Neural cell (in vitro differentiated cells): ENCODE measurements around the gene ANAPC2. TPM values are rescaled to one million over a fixed set of nuclear protein-coding genes. Genes with fewer than 3 reads are reported as not detected.

Experiments used
- H2AFZ ChIP-seq: fragments of 200-600, 300-800 bp; sonication (generic), shearing (Covaris generic); 2 replicates; pipeline ENCODE4 v1.6.0; 2014; ENCODE audit warnings: low read depth, mild to moderate bottlenecking, antibody characterized with exemption, low read length, moderate library complexity
- H3F3A ChIP-seq: fragments of 200-600 bp; shearing (Covaris generic); 2 replicates; pipeline ENCODE4 v1.6.1; 2016; ENCODE audit warnings: mild to moderate bottlenecking, moderate library complexity, mixed read lengths, antibody characterized with exemption, low read length; ENCODE audit not compliant: insufficient read depth, poor library complexity, severe bottlenecking
- H3K27ac ChIP-seq: fragments of 200-600, 300-800 bp; sonication (generic), shearing (Covaris generic); 2 replicates; pipeline ENCODE4 v1.5.1; 2014; ENCODE audit warnings: mild to moderate bottlenecking, low read length, moderate library complexity
- H3K27me3 ChIP-seq: fragments of 300-800, 200-600 bp; sonication (generic), shearing (Covaris generic); 2 replicates; pipeline ENCODE4 v1.6.0; 2014; ENCODE audit warnings: mild to moderate bottlenecking, low read depth, low read length, moderate library complexity; ENCODE audit not compliant: insufficient read depth
- H3K36me3 ChIP-seq: fragments of 300-800, 200-600 bp; sonication (generic), shearing (Covaris generic); 2 replicates; pipeline ENCODE4 v1.5.1; 2014; ENCODE audit warnings: mild to moderate bottlenecking, antibody characterized with exemption, low read length, moderate library complexity; ENCODE audit not compliant: insufficient read depth
- H3K4me2 ChIP-seq: fragments of 300-800, 200-600 bp; sonication (generic), shearing (Covaris generic); 2 replicates; pipeline ENCODE4 v1.6.0; 2014; ENCODE audit warnings: mild to moderate bottlenecking, low read length
- H3K4me3 ChIP-seq: fragments of 300-800, 200-600 bp; sonication (generic), shearing (Covaris generic); 2 replicates; pipeline ENCODE4 v1.5.1; 2014; ENCODE audit warnings: mild to moderate bottlenecking, low read length, moderate library complexity
- H3K79me2 ChIP-seq: fragments of 200-600 bp; shearing (Covaris generic); replicated peaks from 2 replicates; pipeline ENCODE4 v1.6.0; 2014; ENCODE audit warnings: mild to moderate bottlenecking, low read length, moderate library complexity; ENCODE audit not compliant: insufficient read depth
- H3K9ac ChIP-seq: fragments of 300-800, 200-600 bp; sonication (generic), shearing (Covaris generic); 2 replicates; pipeline ENCODE4 v1.6.1; 2016; ENCODE audit warnings: mild to moderate bottlenecking, low read length, mixed read lengths
- H3K9me2 ChIP-seq: fragments of 200-600 bp; shearing (Covaris generic); 2 replicates; pipeline ENCODE4 v1.6.1; 2016; ENCODE audit warnings: mild to moderate bottlenecking, low read length, mixed read lengths; ENCODE audit not compliant: insufficient read depth
- H3K9me3 ChIP-seq: fragments of 200-600, 300-800 bp; sonication (generic), shearing (Covaris generic); 2 replicates; pipeline ENCODE4 v1.6.1; 2016; ENCODE audit warnings: mild to moderate bottlenecking, mixed run types, low read length, moderate library complexity, mixed read lengths
- H4K20me1 ChIP-seq: fragments of 200-600 bp; shearing (Covaris generic); 2 replicates; pipeline ENCODE4 v1.6.1; 2016; ENCODE audit warnings: mild to moderate bottlenecking, mixed run types; ENCODE audit not compliant: insufficient read depth
- EP300 ChIP-seq: fragments of 450-650 bp; conservative IDR thresholded peaks from 2 replicates; pipeline ENCODE4 v1.6.1; 2014; ENCODE audit warnings: antibody characterized with exemption, mild to moderate bottlenecking, moderate library complexity; ENCODE audit not compliant: poor library complexity, severe bottlenecking
- EZH2 ChIP-seq: fragments of 200-600, 300-800 bp; shearing (Covaris generic), sonication (generic); IDR thresholded peaks from 2 replicates; pipeline ENCODE4 v1.6.1; 2014; ENCODE audit warnings: antibody characterized with exemption, low read length, borderline replicate concordance, mild to moderate bottlenecking; ENCODE audit not compliant: insufficient read depth, poor library complexity, severe bottlenecking
- MXI1 ChIP-seq: fragments of 450-650 bp; conservative IDR thresholded peaks from 2 replicates; pipeline ENCODE4 v1.6.1; 2014; ENCODE audit warnings: antibody characterized with exemption, mild to moderate bottlenecking; ENCODE audit not compliant: poor library complexity, severe bottlenecking
- POLR2AphosphoS5 ChIP-seq: IDR thresholded peaks from 2 replicates; pipeline ENCODE4 v1.6.1; 2012
- RAD21 ChIP-seq: fragments of 450-650 bp; conservative IDR thresholded peaks from 2 replicates; pipeline ENCODE4 v1.6.1; 2014; ENCODE audit warnings: antibody characterized with exemption, mild to moderate bottlenecking, moderate library complexity
- SMC3 ChIP-seq: fragments of 450-650 bp; conservative IDR thresholded peaks from 2 replicates; pipeline ENCODE4 v1.6.1; 2014; ENCODE audit warnings: antibody characterized with exemption, mild to moderate bottlenecking, moderate library complexity; ENCODE audit not compliant: poor library complexity
- TAF1 ChIP-seq: IDR thresholded peaks from 2 replicates; pipeline ENCODE4 v1.6.1; 2012; ENCODE audit warnings: low read depth
- polyA plus RNA-seq: library from polyadenylated mRNA; depleted of rRNA; stranded (reverse); fragments of >200 nt; gene quantifications from 2 replicates; pipeline ENCODE4 v1.2.3, GENCODE V29; 2014
- TF ChIP-seq, protein P1 (sequence below): IDR thresholded peaks from 2 replicates; pipeline ENCODE4 v1.6.1; 2012; ENCODE audit warnings: borderline replicate concordance
- TF ChIP-seq, protein P2 (sequence below): fragments of 450-650 bp; IDR thresholded peaks from 2 replicates; pipeline ENCODE4 v1.5.1; 2014; ENCODE audit warnings: antibody characterized with exemption, mild to moderate bottlenecking, moderate library complexity; ENCODE audit not compliant: poor library complexity, severe bottlenecking

Gene ANAPC2
- polyA plus RNA-seq, 1 donor from 2014 or later = 38.1 TPM

DNA sequence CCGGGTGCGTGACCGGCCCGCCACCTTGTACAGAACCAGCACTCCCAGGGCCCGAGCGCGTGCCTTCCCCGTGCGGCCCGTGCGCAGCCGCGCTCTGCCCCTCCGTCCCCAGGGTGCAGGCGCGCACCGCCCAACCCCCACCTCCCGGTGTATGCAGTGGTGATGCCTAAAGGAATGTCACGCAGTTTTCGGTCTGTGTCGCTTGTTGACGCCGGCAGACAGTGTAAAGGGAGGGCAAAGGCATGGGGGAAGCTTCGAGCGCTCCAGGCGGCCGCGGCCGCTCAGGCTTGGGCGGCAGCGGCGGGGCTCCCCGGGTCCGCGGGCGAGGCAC is 19.8 kb downstream of the ANAPC2 start:
- H3K4me2 ChIP-seq = no peak overlapping the region
- peaks cover 47% of the 10 kb centered on the region for H3K27me3 ChIP-seq
- no peak overlapping the region for H2AFZ ChIP-seq
- H3K79me2 ChIP-seq = no peaks in the 10 kb centered on the region
- H4K20me1 ChIP-seq = no peaks in the 10 kb centered on the region
- no peak for TF ChIP-seq EZH2
- TF ChIP-seq, protein P1, sequence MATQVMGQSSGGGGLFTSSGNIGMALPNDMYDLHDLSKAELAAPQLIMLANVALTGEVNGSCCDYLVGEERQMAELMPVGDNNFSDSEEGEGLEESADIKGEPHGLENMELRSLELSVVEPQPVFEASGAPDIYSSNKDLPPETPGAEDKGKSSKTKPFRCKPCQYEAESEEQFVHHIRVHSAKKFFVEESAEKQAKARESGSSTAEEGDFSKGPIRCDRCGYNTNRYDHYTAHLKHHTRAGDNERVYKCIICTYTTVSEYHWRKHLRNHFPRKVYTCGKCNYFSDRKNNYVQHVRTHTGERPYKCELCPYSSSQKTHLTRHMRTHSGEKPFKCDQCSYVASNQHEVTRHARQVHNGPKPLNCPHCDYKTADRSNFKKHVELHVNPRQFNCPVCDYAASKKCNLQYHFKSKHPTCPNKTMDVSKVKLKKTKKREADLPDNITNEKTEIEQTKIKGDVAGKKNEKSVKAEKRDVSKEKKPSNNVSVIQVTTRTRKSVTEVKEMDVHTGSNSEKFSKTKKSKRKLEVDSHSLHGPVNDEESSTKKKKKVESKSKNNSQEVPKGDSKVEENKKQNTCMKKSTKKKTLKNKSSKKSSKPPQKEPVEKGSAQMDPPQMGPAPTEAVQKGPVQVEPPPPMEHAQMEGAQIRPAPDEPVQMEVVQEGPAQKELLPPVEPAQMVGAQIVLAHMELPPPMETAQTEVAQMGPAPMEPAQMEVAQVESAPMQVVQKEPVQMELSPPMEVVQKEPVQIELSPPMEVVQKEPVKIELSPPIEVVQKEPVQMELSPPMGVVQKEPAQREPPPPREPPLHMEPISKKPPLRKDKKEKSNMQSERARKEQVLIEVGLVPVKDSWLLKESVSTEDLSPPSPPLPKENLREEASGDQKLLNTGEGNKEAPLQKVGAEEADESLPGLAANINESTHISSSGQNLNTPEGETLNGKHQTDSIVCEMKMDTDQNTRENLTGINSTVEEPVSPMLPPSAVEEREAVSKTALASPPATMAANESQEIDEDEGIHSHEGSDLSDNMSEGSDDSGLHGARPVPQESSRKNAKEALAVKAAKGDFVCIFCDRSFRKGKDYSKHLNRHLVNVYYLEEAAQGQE = no peak
- TF ChIP-seq SMC3 = no peak
- TF ChIP-seq MXI1 = no peak
- no peak for TF ChIP-seq POLR2AphosphoS5
- TF ChIP-seq, protein P2, sequence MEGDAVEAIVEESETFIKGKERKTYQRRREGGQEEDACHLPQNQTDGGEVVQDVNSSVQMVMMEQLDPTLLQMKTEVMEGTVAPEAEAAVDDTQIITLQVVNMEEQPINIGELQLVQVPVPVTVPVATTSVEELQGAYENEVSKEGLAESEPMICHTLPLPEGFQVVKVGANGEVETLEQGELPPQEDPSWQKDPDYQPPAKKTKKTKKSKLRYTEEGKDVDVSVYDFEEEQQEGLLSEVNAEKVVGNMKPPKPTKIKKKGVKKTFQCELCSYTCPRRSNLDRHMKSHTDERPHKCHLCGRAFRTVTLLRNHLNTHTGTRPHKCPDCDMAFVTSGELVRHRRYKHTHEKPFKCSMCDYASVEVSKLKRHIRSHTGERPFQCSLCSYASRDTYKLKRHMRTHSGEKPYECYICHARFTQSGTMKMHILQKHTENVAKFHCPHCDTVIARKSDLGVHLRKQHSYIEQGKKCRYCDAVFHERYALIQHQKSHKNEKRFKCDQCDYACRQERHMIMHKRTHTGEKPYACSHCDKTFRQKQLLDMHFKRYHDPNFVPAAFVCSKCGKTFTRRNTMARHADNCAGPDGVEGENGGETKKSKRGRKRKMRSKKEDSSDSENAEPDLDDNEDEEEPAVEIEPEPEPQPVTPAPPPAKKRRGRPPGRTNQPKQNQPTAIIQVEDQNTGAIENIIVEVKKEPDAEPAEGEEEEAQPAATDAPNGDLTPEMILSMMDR = no peak
- peak overlapping the region; percentile 78 for H3K4me3 ChIP-seq
- H3K9me2 ChIP-seq = no peaks in the 10 kb centered on the region
- H3F3A ChIP-seq = no peaks in the 10 kb centered on the region
- peak overlapping the region; percentile 82 for H3K9ac ChIP-seq
- H3K36me3 ChIP-seq = no peaks in the 10 kb centered on the region
- no peaks in the 10 kb centered on the region for H3K9me3 ChIP-seq
- peak overlapping the region; percentile 71 for H3K27ac ChIP-seq

DNA sequence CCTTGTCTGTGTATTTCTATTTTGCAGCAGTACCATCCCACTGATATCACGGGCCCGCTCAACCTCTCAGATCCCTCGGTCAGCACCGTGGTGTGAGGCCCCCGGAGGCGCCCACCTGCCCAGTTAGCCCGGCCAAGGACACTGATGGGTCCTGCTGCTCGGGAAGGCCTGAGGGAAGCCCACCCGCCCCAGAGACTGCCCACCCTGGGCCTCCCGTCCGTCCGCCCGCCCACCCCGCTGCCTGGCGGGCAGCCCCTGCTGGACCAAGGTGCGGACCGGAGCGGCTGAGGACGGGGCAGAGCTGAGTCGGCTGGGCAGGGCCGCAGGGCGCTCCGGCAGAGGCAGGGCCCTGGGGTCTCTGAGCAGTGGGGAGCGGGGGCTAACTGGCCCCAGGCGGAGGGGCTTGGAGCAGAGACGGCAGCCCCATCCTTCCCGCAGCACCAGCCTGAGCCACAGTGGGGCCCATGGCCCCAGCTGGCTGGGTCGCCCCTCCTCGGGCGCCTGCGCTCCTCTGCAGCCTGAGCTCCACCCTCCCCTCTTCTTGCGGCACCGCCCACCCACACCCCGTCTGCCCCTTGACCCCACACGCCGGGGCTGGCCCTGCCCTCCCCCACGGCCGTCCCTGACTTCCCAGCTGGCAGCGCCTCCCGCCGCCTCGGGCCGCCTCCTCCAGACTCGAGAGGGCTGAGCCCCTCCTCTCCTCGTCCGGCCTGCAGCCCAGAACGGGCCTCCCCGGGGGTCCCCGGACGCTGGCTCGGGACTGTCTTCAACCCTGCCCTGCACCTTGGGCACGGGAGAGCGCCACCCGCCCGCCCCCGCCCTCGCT is 20.4 kb downstream of the ANAPC2 start:
- H3K9me2 ChIP-seq = no peaks in the 10 kb centered on the region
- no peaks in the 10 kb centered on the region for H3K79me2 ChIP-seq
- H3K9ac ChIP-seq = peak overlapping the region; percentile 82
- H3K27me3 ChIP-seq = peaks cover 53% of the 10 kb centered on the region
- no peaks in the 10 kb centered on the region for H3K36me3 ChIP-seq
- H2AFZ ChIP-seq = no peak overlapping the region
- TF ChIP-seq, protein P1 = no peak
- TF ChIP-seq POLR2AphosphoS5 = no peak
- no peak for TF ChIP-seq EZH2
- no peak for TF ChIP-seq RAD21
- TF ChIP-seq EP300 = no peak
- TF ChIP-seq SMC3 = no peak
- no peak for TF ChIP-seq MXI1
- TF ChIP-seq, protein P2 = no peak
- TF ChIP-seq TAF1 = no peak
- H3K9me3 ChIP-seq = no peaks in the 10 kb centered on the region
- no peaks in the 10 kb centered on the region for H4K20me1 ChIP-seq
- H3K27ac ChIP-seq = no peak overlapping the region
- H3F3A ChIP-seq = no peaks in the 10 kb centered on the region
- peak overlapping the region; percentile 78 for H3K4me3 ChIP-seq
- no peak overlapping the region for H3K4me2 ChIP-seq
